HPDE6-E6E7 (cell line): ENCODE results near the gene ZNF302.
"Not testable (repeated sequence)": the region's sequence is repeated elsewhere in the genome, so short reads cannot be mapped to it uniquely, and the experiment has no call there.

Source experiments
- DNase-seq: peaks from one replicate; pipeline ENCODE4 v3.0.0; 2011; ENCODE audit warnings: missing footprints; ENCODE audit errors: extremely low spot score

ZNF302 gene

GRCh38 chr19:34671972-34672371 is 5.5 kb upstream of the ZNF302 start:
- DNase-seq: no peak

DNA sequence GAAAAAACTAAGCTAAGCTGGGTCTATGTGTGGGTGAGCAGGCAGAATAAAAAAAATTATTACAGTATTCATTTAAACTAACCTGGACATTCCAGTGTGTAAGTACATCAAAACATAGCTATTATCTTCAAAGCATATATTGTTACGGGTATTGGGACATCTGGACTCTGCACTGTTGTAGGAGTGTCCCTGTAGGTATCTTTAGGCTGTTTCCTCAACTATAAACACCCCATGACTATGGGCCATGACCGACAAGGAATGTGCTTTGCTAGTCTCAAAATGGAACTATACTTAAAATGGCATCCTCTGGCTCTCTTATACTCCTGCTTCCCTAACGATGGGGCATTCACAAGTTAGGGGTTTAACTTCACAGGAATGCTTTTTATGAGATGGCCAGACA is 3.9 kb upstream of the ZNF302 start:
- no peak for DNase-seq

DNA sequence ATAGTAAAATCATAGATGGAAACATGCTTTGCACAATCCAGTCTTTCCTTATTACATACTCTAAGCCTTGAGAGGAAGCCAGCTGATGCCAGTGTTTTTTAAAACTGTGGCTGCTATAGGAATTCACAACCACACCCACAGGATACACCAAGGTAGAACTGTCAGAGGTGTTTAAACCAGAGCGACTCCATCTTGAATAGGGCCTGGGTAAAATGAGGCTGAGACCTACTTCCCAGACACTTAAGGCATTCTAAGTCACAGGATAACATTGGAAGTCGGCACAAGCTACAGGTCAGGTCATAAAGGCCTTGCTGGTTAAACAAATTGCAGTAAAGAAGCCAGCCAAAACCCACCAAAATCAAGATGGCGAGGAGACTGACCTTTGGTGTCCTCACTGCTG is 2.2 kb upstream of the ZNF302 start:
- no peak for DNase-seq

- no peak for DNase-seq
Measured at GRCh38 chr19:34675919-34676318, 1.6 kb upstream of the ZNF302 start.

DNA sequence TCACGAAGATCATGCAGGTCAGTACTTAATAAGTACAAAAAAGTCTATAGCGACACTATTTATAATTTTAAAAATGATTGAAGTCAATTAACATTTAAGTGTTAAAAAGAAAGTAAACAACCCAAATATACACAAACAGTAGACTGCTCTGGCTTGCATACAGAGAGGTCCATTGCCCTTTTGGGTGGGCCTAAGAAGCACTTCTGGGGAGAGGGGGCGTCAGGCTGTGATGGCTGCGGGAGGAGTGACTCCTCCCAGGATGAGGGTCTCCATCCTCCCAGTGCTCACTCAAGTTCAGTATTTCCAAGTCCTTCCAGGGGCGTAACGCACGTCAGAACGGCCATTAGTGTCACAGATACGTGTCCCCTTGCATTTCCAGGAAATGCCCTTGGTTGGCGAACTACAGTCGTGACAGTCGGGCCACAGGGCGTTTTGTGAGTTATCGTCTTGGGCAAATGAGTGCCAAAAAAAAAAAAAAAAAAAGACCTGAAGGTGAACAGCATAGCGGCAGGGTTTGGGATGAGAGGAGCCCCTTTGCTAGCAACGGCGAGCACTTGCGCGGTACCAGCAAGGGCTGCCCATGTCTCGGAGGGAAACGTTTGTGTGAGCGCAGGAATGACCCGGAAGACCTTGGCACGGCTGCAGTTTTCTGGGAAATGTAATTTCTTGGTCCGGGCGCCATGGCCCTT is 637 bp upstream of the ZNF302 start, which contains the start of gene SCGB2B2:
TSS of gene SCGB2B2 (minus strand) at position 463 of the 689 bp plus-strand sequence. CDS start 82,596 bp downstream, outside the sequence.
- peak; percentile 50 for DNase-seq

DNA sequence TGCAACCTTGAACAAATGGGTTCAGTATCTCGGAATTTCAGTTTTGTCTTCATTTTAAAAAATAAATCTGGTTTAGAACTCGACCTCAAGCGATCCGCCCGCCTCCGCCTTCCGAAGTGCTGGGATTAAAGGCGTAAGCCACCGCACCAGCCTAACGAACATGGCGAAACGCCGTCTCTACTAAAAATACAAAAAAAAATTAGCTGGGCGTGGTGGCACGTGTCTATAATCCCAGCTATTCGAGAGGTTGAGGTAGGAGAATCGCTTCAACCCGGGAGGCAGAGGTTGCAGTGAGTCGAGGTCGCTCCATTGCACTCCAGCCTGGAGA is 571 bp downstream of the ZNF302 start:
- DNase-seq: no peak

- no peak for DNase-seq
Measured at GRCh38 chr19:34678421-34678820, 943 bp downstream of the ZNF302 start.

DNA sequence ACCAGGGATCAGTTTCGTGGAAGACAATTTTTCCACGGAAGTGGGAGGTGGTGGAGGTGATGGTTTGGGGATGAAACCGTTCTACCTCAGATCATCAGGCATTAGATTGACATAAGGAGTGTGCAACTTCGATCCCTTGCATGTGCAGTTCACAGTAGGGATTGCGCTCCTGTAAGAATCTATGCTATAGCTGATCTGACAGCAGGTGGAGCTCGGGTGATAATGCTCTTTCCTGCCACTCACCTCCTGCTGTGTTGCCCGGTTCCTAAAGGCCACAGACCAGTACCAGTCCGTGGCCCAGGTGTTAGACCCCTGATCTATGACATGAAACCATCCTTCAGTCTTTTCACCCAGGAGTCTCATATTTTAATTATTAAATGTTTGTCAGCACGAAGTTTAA is 4.0 kb downstream of the ZNF302 start:
- DNase-seq: no peak

GRCh38 chr19:34685266-34685665 is 7.8 kb downstream of the ZNF302 start:
- DNase-seq: not testable (repeated sequence)

DNA sequence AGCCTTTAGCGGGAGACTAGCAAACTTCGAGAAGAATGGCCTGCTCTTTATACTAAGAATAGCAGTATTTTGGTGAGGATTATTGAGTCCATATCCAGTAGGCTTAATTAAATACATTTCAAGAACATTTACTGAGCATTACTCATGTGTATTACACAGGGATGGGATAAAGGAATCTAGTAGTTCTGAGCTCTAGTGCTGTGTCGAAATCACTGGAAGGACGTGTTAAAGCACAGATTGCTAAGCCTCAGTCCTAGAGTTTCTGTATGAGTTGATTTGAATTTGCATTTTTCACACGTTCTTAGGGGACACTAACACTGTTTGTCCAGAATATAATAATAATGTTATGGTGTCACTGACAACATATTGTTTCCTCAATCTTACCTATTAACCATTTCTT is 9.0 kb downstream of the ZNF302 start:
- DNase-seq: no peak

DNA sequence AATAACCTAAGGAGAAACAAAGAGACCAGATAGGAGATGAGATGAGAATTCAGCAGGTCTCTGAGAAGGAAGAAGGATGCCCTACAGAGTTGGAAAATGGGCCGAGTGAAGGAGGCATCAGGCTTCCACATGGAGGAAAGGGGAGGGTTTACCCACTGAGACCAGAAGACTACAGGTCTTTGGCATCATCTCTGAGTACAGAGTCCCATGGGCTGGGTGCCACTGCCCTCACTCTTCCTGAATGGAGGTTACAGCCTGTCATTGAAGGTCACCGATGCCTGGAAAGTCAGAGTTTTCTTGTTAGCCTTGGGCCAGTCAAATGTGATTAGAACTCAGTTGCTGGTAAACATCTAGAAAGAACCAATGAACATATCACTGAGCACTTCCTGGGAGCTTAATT is 9.9 kb downstream of the ZNF302 start:
- DNase-seq: no peak

DNA sequence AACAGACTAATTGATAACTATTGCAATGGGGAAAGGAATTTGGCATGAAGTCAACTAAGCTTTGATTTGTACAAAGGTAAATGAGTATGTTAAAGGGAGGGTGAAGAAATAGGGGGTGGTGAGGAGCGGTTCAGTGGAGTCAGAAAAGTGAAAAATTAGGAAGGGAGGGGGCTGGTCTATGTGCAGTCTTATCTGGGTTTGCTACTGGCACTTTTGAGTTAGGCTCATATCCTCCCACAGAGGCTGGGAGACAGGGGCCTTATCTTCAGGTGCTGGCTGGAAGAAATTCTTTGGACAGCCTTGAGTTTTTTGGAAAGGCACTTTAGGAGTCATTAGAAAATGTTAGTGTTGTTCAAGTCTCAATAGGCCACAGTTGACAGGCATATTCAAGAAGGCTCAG is 11.1 kb downstream of the ZNF302 start:
- no peak for DNase-seq

DNA sequence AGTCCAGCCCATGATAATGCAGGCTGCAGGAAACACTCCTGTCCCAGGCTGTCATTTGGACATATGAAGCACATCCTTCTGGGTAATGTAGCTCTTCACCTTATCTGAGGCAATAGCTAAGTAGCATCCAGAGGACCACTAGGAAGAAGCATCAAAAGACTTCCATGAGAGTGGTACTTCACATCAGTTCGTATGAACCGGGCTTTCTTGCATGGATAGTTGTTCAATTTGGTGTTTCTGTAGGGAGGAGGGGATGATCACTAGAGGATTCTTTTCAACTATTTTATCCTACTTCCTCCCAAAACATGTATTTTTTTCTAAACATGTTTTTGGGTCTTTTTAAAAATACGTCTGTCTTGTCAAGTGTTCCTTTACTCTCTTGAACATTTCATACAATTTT is 12.9 kb downstream of the ZNF302 start:
- no peak for DNase-seq

GRCh38 chr19:34692549-34692948 is 15.1 kb downstream of the ZNF302 start:
- DNase-seq: no peak

- no peak for DNase-seq
Measured at GRCh38 chr19:34707661-34708060, 30.2 kb downstream of the ZNF302 start.

DNA sequence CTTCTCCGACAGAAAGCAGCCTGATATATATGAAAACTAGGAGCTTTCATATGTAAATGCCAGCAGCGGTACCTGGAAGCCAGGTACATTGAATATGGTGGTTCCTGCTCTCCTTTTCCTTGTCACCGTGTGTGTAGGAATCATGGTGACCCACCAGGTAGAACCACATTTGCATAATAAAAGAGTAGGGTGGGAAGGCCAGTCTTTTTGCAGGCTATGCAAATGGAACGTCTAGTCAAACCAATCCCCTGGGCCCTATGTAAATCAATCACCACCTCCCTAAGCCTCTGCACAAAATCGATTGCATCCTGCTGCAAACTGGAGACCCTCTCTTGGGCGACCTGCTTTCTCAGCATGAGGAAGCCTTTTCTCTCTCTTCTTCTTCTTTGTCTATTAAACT is 34.4 kb downstream of the ZNF302 start:
- no peak for DNase-seq

DNA sequence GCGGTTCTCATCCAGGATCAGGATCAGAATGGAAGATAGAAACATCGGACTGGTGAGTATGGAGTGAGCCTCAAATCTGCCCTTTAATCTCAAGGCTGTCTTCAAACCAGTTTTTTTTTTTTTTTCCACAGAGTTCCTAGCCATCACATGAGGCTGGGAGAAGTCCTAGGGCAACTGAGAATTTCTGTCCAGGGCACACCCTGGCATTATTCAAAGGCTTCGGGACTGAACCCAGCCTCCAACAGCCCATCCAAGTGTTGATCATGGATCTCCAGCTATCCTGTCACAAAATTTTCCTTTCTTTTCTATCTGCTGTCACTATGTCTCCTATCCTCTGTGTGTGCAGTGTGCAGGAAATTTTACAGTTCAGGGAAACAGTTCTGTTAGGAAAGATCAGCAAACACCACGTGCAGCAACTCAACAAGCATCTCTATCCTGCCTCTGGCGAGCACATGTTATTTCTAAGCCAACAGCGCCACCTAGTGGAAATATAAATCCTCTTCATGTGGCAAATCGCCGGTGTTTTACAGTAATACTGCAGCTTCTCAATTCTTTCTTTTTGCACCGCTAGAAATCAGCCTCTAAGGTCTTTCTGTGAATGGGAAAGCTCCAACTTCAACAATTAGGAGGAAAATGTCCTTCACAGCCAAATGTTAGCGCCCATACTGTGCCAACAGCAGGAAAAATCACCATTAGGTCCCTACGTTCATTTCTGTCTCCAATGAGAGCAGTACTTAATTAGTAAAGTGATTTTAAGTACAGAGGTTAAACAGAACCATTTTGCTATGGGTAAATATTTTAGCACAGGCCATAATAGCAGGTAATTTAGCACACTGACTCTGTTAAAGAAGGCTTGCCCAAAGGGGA is 35.1 kb downstream of the ZNF302 start:
- peak; percentile 46 for DNase-seq

DNA sequence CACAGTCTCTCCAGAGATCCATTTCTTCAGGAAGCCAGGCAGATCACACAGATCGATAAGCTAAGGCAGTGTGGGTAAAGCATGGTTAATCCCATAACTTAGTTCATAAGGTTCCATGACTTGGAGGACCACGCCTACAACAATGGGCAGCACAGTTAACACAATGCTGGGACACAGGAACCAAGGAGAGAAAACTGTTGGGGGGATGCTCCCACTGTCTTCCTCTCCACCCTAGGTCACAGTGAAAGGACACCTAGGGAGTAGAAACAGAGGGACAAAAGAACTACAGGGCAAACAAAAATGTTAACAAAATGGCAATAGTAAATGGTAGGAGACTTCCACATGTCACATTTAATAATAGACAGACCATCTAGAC is 35.8 kb downstream of the ZNF302 start:
- no peak for DNase-seq

GRCh38 chr19:34715357-34715756 is 37.9 kb downstream of the ZNF302 start:
- no peak for DNase-seq

DNA sequence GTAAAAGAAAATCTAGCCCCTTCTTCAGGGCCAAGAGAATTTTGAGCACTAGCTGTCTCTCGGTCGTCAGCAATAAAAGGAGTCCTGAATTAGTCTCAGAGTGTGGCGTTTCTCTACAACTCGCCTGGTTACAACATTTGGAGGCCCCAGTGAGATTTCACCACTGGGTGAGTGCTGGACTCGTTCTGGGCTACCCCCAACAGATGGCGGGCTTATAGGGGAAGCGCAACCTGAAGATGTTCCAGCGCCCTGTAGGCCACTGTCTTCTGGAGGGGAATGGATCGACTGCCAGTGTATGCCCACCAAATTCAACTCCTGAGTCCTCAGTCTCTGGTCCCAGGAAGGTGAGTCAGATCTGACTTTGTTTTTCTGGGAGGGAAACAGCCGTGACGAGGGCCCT is 44.9 kb downstream of the ZNF302 start:
- DNase-seq: no peak

DNA sequence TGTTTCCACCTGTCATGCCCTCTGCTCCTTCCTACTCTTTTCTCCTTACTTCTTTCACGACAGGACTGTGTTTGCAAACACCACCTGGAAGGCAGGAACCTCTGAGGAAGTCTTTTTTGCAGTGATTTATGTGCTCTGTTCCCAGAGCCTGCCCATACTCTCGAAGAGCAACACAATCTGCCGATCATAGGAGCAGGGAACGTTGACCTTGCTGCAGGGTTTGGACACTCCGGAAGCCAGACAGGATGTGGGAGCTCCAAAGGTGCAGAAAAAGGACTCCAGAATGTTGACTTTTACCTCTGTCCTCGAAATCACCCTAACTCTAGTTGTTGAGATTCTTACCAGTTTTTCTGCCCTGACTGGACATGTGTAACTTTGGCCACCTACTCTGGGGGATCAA is 47.9 kb downstream of the ZNF302 start:
- no peak for DNase-seq

DNA sequence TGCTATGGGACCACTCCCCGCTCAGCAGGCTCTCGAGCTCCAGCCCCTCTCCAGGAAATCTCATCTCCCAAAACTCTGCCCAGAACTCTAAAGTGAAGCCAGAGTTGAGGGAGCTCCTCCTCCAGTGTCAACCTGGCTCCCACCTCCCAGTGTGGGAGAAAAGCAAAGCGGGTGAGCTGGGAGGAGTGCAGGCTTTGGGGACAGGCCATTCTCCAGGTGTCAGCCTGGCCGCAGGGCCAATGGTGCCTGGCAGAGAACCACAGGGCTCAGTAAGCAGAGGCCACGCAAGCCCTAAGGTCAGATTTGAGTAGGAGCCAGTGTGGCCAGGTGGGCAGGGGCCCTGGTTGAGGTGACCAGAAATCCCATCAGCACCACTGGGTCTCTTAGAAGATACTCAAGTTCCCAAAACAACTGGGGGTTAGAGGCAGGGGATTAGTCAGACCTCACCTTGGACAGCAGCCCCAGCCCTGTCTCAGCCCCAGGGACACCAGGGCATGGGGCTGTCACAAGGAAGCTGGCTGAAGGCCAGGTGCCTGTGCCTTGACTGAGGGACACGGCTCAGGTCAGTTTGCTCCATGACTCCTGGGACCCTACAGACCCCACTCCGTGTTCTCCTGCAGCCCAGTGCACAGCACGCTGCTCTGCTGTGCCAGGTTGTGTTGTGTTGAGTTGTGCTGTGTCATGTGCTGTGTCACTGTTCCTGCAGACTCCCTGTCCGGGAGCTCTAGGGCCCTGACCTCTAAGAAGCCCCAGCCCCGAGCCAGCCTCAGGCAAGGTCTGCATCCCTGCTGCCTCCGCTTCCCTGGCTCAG is 53.7 kb downstream of the ZNF302 start:
- no peak for DNase-seq

GRCh38 chr19:34731964-34732363 is 54.5 kb downstream of the ZNF302 start:
- no peak for DNase-seq
